GM12878 (cell line): ENCODE data around the gene MACROD2. TPM values are rescaled to one million over a fixed set of nuclear protein-coding genes. Genes with fewer than 3 reads are reported as not detected.

ENCODE experiments used
- EGR1 ChIP-seq, 2 experiments: IDR thresholded peaks; 1 replicate in 1 of 2; 2 replicates in 1 of 2; pipeline ENCODE4 v1.6.1; 2011 to 2012; ENCODE audit warnings: low read depth in 2 of 2, low read length in 2 of 2, borderline replicate concordance in 1 of 2, mild to moderate bottlenecking in 1 of 2, moderate library complexity in 1 of 2
- HCFC1 ChIP-seq: fragments of 150-350 bp; IDR thresholded peaks from 2 replicates; pipeline ENCODE4 v1.6.1; 2014; ENCODE audit warnings: low read length
- NFYB ChIP-seq: IDR thresholded peaks from 2 replicates; pipeline ENCODE4 v1.6.1; 2011; ENCODE audit warnings: low read depth, mild to moderate bottlenecking, low read length, improper control_type of control experiment, moderate library complexity; ENCODE audit not compliant: insufficient read depth
- NR2F1 ChIP-seq: fragments of 450-650 bp; conservative IDR thresholded peaks from 2 replicates; pipeline ENCODE4 v1.6.1; 2017; ENCODE audit warnings: mild to moderate bottlenecking
- ZZZ3 ChIP-seq: IDR thresholded peaks from 2 replicates; pipeline ENCODE4 v1.6.1; 2011; ENCODE audit warnings: low read depth; ENCODE audit not compliant: control insufficient read depth, insufficient read length
- polyA plus RNA-seq, 11 experiments: library from polyadenylated mRNA; depleted of rRNA in 4 of 11; unstranded in 6 of 11; stranded (reverse) in 5 of 11; fragments of >200 nt; fragmentation: Nextera tagmentation in 4 of 11; fragmentation: Illumina TruSeq in 1 of 11; extraction: Ambion mirVana in 4 of 11; extraction: Trizol in 1 of 11; gene quantifications; 1 replicate in 1 of 11; 2 replicates in 10 of 11; pipeline versions ENCODE4 v1.2.1 to v1.2.3, GENCODE V29; 2011 to 2016; ENCODE audit warnings: inconsistent platforms in 2 of 11, missing spikeins in 2 of 11, low read depth in 1 of 11
- total RNA-seq, 4 experiments: library from RNA; depleted of rRNA in 3 of 4; stranded (reverse); fragments of >200 nt in 3 of 4; fragmentation: Illumina TruSeq in 1 of 4; extraction: Trizol in 1 of 4; gene quantifications; 2 replicates each; pipeline versions ENCODE4 v1.2.1 to v1.2.3, GENCODE V29; 2013 to 2021
- TF ChIP-seq, protein P1 (sequence below): IDR thresholded peaks from 2 replicates; pipeline ENCODE4 v1.6.1; 2011; ENCODE audit warnings: mild to moderate bottlenecking, low read depth, low read length, moderate library complexity; ENCODE audit not compliant: insufficient replicate concordance
- TF ChIP-seq, protein P2 (sequence below): fragments of 450-650 bp; IDR thresholded peaks from 2 replicates; pipeline ENCODE4 v1.6.1; 2017; ENCODE audit warnings: mild to moderate bottlenecking, moderate library complexity
- TF ChIP-seq, protein P3 (sequence below): fragments of 450-650 bp; formaldehyde crosslinking; IDR thresholded peaks from 2 replicates; pipeline ENCODE4 v1.4.0; 2020; ENCODE audit warnings: mild to moderate bottlenecking, moderate library complexity

The MACROD2 gene
- total and polyA plus RNA-seq, 10 of the 15 experiments (the other 5 are each of a cell fraction or from before 2014, with no cell fraction given), result 1.1 to 21.5 (median 2.2) TPM

- no peak for TF ChIP-seq NFYB
- TF ChIP-seq, protein P1, sequence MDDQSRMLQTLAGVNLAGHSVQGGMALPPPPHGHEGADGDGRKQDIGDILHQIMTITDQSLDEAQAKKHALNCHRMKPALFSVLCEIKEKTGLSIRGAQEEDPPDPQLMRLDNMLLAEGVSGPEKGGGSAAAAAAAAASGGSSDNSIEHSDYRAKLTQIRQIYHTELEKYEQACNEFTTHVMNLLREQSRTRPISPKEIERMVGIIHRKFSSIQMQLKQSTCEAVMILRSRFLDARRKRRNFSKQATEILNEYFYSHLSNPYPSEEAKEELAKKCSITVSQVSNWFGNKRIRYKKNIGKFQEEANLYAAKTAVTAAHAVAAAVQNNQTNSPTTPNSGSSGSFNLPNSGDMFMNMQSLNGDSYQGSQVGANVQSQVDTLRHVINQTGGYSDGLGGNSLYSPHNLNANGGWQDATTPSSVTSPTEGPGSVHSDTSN, result no peak
- no peak for TF ChIP-seq HCFC1
- TF ChIP-seq, protein P2, sequence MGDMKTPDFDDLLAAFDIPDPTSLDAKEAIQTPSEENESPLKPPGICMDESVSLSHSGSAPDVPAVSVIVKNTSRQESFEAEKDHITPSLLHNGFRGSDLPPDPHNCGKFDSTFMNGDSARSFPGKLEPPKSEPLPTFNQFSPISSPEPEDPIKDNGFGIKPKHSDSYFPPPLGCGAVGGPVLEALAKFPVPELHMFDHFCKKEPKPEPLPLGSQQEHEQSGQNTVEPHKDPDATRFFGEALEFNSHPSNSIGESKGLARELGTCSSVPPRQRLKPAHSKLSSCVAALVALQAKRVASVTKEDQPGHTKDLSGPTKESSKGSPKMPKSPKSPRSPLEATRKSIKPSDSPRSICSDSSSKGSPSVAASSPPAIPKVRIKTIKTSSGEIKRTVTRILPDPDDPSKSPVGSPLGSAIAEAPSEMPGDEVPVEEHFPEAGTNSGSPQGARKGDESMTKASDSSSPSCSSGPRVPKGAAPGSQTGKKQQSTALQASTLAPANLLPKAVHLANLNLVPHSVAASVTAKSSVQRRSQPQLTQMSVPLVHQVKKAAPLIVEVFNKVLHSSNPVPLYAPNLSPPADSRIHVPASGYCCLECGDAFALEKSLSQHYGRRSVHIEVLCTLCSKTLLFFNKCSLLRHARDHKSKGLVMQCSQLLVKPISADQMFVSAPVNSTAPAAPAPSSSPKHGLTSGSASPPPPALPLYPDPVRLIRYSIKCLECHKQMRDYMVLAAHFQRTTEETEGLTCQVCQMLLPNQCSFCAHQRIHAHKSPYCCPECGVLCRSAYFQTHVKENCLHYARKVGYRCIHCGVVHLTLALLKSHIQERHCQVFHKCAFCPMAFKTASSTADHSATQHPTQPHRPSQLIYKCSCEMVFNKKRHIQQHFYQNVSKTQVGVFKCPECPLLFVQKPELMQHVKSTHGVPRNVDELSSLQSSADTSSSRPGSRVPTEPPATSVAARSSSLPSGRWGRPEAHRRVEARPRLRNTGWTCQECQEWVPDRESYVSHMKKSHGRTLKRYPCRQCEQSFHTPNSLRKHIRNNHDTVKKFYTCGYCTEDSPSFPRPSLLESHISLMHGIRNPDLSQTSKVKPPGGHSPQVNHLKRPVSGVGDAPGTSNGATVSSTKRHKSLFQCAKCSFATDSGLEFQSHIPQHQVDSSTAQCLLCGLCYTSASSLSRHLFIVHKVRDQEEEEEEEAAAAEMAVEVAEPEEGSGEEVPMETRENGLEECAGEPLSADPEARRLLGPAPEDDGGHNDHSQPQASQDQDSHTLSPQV, result no peak
- TF ChIP-seq, protein P3, sequence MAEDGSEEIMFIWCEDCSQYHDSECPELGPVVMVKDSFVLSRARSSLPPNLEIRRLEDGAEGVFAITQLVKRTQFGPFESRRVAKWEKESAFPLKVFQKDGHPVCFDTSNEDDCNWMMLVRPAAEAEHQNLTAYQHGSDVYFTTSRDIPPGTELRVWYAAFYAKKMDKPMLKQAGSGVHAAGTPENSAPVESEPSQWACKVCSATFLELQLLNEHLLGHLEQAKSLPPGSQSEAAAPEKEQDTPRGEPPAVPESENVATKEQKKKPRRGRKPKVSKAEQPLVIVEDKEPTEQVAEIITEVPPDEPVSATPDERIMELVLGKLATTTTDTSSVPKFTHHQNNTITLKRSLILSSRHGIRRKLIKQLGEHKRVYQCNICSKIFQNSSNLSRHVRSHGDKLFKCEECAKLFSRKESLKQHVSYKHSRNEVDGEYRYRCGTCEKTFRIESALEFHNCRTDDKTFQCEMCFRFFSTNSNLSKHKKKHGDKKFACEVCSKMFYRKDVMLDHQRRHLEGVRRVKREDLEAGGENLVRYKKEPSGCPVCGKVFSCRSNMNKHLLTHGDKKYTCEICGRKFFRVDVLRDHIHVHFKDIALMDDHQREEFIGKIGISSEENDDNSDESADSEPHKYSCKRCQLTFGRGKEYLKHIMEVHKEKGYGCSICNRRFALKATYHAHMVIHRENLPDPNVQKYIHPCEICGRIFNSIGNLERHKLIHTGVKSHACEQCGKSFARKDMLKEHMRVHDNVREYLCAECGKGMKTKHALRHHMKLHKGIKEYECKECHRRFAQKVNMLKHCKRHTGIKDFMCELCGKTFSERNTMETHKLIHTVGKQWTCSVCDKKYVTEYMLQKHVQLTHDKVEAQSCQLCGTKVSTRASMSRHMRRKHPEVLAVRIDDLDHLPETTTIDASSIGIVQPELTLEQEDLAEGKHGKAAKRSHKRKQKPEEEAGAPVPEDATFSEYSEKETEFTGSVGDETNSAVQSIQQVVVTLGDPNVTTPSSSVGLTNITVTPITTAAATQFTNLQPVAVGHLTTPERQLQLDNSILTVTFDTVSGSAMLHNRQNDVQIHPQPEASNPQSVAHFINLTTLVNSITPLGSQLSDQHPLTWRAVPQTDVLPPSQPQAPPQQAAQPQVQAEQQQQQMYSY (CRISPR knock-in tag), result no peak
- no peak for TF ChIP-seq NR2F1
- TF ChIP-seq ZZZ3, result no peak
- no peak for TF ChIP-seq EGR1 (IDR thresholded peaks at IDR 0.05; ENCODE audit: borderline replicate concordance in 1 of 2, low read depth in 2 of 2, low read length in 2 of 2)
- TF ChIP-seq, all 136 proteins: peak for 0
Measured at GRCh38 chr20:14696478-14696877, 701.2 kb downstream of the MACROD2 start (continued).
